ENCODE data around the gene MYLK3.
"Not testable (repeated sequence)": the region's sequence is repeated elsewhere in the genome, so short reads cannot be mapped to it uniquely, and the experiment has no call there.

MYLK3 gene

DNA sequence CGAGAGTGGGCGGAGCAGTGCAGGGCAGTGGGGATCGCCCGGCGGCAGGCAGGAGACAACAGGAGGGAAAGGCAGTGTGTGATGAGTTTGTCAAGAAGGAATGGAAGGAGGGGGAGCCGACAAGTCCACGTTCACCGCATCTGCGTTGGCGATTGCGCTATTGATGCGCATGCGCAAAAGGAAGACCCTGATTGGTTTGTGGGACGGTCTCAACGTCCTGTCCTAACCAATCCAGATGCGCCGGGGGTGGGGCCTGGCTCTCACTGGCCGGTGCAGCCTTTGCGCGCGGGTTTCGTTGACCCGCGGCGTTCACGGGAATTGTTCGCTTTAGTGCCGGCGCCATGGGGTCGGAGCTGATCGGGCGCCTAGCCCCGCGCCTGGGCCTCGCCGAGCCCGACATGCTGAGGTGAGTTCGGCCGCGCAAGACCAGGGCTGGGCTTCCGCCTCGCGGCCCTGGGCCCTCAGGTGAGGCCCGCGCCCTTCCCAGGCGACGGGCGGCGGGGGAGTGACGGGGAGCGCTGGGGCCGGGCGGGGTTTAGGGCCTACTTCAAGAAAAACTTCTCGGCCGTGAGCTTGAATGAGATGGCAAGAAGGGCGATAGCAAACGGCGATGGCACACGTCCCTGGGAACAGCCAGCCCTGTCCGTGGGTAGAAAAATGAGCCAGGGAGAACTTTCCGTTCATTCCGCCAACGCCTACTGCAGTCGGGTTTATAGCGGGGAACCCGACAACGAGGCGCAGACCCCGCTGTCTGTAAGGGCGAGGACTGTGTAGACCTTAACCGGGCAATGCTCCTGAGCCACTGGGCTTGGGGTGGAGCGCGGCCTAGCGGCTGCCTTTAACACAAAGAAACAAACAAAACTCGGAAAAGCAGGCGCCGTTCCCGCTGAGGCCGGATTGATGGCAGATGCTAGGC, 58.5 kb downstream of the MYLK3 start, which contains the start of gene ORC6:
ORC6 (plus strand) TSS at position 295 of the 916 bp plus-strand sequence; CDS start at position 342, 47 bp downstream.
- peak; percentile 94 to 95 for DNase-seq

- DNase-seq, result peak; percentile 97 to 98
These were observed 59.3 kb downstream of the MYLK3 start, which contains the start of gene VPS35 for GRCh38 chr16:46688654-46689364. Gene VPS35 (minus strand): TSS chr16:46689178. CDS start chr16:46689133, 45 bp downstream.

- peak; percentile 83 for DNase-seq
These were observed 60.0 kb downstream of the MYLK3 start for GRCh38 chr16:46688101-46688653.

GRCh38 chr16:46687486-46687885, 60.7 kb downstream of the MYLK3 start:
- no peak for DNase-seq

DNA sequence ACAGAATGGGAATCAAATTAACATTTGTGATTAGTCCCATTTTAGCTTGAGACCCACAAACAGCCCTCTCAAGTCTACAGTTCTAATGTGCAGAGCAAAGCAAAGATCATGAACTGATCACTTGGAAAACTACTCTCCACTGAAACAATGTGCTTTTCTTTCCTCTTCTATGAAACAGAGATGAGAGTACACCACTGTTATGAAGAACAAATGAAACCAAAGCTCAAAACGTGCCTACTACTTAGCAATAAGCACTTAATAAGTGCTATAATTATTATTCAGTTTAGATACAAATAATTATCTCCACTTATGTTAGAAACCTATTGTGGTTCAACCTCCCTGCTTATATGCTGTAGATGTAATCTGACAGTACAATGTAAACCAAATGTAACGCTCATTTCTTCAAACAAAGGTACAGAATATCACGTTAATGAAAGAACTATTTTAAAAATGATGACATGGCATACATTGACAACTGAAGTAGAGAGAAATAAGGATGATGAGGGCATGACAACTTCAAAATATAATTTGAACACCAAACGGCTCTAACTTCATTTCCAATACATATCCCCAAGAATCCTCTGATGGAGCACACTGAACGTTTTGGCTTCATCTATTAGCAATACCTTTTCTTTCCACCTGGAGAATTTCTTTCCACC, 61.2 kb downstream of the MYLK3 start:
- DNase-seq, result no peak

DNA sequence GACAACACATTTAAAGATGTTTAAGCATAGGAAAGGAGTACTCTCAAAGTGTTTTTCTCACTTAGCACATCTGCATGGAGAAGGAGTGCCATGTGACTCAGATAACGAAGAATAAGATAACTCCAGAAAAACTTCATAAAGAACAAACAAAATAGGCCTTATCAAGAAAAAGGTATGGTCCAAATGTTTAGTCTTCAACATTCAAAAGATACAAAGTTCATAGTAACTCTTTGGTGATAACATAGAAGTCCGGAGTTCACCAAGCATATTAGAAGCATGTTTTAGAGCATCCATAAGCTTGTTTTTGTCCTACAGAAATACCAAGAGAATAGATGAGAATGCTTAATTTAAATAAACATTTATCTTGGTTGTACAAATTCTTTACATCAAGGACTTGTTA, 66.3 kb downstream of the MYLK3 start:
- DNase-seq, result not testable (repeated sequence)

DNA sequence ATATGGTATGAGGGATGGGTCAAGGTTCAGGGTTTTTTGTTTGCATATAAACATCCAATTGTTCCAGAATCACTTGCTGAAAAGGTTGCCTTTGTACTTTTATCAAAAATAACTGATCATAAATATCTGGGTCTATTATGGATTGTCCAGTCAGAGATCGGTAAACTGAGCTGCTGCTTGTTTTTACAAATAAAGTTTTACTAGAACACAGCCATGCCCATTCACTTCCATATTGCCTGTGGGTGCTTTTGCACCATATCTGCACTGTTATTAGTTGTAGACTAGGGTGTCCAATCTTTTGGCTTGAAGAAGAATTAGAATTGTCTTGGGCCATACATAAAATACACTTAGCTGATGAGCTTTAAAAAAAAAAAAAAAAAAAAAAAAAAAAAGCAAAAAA, 70.2 kb downstream of the MYLK3 start:
- DNase-seq, result not testable (repeated sequence)

- DNase-seq, result peak; percentile 78 to 91
These were observed 74.7 kb downstream of the MYLK3 start for GRCh38 chr16:46673320-46674013.

DNA sequence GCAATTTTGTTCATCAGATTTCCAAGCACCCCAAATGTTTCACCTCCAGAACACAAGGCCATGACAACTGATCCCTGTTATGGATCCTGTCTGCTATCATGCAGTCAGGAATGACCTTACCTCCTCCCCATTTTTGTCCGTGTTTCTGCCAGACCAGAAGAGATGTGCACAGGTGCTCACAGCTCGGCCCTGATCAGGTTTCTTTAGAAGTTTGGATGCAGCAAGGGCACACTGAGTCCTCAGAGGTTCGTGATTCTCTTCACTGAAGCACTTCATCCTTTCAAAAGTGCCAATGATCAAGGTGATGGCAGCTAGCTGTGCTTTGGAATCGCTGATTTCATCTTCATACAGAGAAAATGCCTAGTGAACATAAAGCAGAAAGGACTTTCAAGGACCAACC, 86.0 kb downstream of the MYLK3 start:
- no peak for DNase-seq

- DNase-seq, result peak; percentile 98 to 99
These were observed 89.2 kb downstream of the MYLK3 start for GRCh38 chr16:46658925-46659324.

Data from Kasumi-1 (cell line).